ENCODE measurements around the gene HADHA.

- no peak for TF ChIP-seq REST (IDR thresholded peaks at IDR 0.05; ENCODE audit: borderline replicate concordance)
- TF ChIP-seq, protein P1, sequence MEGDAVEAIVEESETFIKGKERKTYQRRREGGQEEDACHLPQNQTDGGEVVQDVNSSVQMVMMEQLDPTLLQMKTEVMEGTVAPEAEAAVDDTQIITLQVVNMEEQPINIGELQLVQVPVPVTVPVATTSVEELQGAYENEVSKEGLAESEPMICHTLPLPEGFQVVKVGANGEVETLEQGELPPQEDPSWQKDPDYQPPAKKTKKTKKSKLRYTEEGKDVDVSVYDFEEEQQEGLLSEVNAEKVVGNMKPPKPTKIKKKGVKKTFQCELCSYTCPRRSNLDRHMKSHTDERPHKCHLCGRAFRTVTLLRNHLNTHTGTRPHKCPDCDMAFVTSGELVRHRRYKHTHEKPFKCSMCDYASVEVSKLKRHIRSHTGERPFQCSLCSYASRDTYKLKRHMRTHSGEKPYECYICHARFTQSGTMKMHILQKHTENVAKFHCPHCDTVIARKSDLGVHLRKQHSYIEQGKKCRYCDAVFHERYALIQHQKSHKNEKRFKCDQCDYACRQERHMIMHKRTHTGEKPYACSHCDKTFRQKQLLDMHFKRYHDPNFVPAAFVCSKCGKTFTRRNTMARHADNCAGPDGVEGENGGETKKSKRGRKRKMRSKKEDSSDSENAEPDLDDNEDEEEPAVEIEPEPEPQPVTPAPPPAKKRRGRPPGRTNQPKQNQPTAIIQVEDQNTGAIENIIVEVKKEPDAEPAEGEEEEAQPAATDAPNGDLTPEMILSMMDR (IDR thresholded peaks at IDR 0.05; ENCODE audit: poor library complexity, severe bottlenecking): no peak
- TF ChIP-seq SMC3 (conservative IDR thresholded peaks at IDR 0.05; ENCODE audit: poor library complexity): no peak
- no peak for TF ChIP-seq RAD21 (conservative IDR thresholded peaks at IDR 0.05)
These were observed 94.2 kb downstream of the HADHA start for GRCh38 chr2:26150243-26150642.

Measured in neural cell (in vitro differentiated cells).